Osteocyte (in vitro differentiated cells): ENCODE results near the gene ZNF846. TPM values are rescaled to one million over a fixed set of nuclear protein-coding genes. Genes with fewer than 3 reads are reported as not detected.
"Not testable (repeated sequence)": the region's sequence is repeated elsewhere in the genome, so short reads cannot be mapped to it uniquely, and the experiment has no call there.

ENCODE experiments used
- DNase-seq: peaks from one replicate; pipeline ENCODE4 v3.0.0; 2021; ENCODE audit warnings: mixed read lengths; ENCODE audit not compliant: unreplicated experiment; ENCODE audit errors: extremely low spot score
- H3K27ac Mint-ChIP-seq: one replicate; pipeline ENCODE4 v1.8.0; 2021; ENCODE audit warnings: mild to moderate bottlenecking, mixed read lengths; ENCODE audit not compliant: unreplicated experiment
- H3K27me3 Mint-ChIP-seq: one replicate; pipeline ENCODE4 v1.8.0; 2021; ENCODE audit warnings: mixed read lengths; ENCODE audit not compliant: unreplicated experiment
- H3K36me3 Mint-ChIP-seq: one replicate; pipeline ENCODE4 v1.8.0; 2021; ENCODE audit warnings: mixed read lengths; ENCODE audit not compliant: unreplicated experiment
- H3K4me1 Mint-ChIP-seq: one replicate; pipeline ENCODE4 v1.8.0; 2021; ENCODE audit warnings: mixed read lengths; ENCODE audit not compliant: unreplicated experiment
- H3K4me3 Mint-ChIP-seq: one replicate; pipeline ENCODE4 v1.8.0; 2021; ENCODE audit warnings: mild to moderate bottlenecking, moderate library complexity, mixed read lengths; ENCODE audit not compliant: unreplicated experiment
- H3K9me3 Mint-ChIP-seq: one replicate; pipeline ENCODE4 v1.8.0; 2021; ENCODE audit warnings: mixed read lengths; ENCODE audit not compliant: unreplicated experiment
- CTCF ChIP-seq: fragments of 200-600 bp; sonication (generic); IDR thresholded peaks from 2 replicates; pipeline ENCODE4 v1.5.0; 2021; ENCODE audit warnings: antibody characterized with exemption, mild to moderate bottlenecking, moderate library complexity
- total RNA-seq: library from RNA; stranded (reverse); gene quantifications from 2 replicates; pipeline ENCODE4 v1.2.1, GENCODE V29; 2021

ZNF846 gene
- total RNA-seq, 1 donor from 2014 or later: 15.3 TPM

GRCh38 chr19:9786819-9787218, 18.3 kb upstream of the ZNF846 start:
- Mint-ChIP-seq H3K4me3 (peak overlapping the region; percentile 62), H3K36me3 (peaks cover 3% of the 10 kb centered on the region), H3K4me1 (peaks cover 24% of the 10 kb centered on the region), H3K9me3 (no peaks in the 10 kb centered on the region), H3K27me3 (no peaks in the 10 kb centered on the region), H3K27ac (peak overlapping the region; percentile 60)
- no peak for TF ChIP-seq CTCF
- no peak for DNase-seq

GRCh38 chr19:9786342-9786741, 17.8 kb upstream of the ZNF846 start:
- H3K27ac Mint-ChIP-seq: peak overlapping the region; percentile 99
- no peak for DNase-seq
- no peaks in the 10 kb centered on the region for H3K9me3 Mint-ChIP-seq
- TF ChIP-seq CTCF: no peak
- peak overlapping the region; percentile 95 for H3K4me3 Mint-ChIP-seq
- peaks cover 3% of the 10 kb centered on the region for H3K36me3 Mint-ChIP-seq
- peaks cover 22% of the 10 kb centered on the region for H3K4me1 Mint-ChIP-seq
- no peaks in the 10 kb centered on the region for H3K27me3 Mint-ChIP-seq

GRCh38 chr19:9785367-9786331, 17.1 kb upstream of the ZNF846 start:
- peak; percentile 99 for DNase-seq
- Mint-ChIP-seq H3K27ac (peak overlapping the region; percentile 99), H3K36me3 (peaks cover 3% of the 10 kb centered on the region), H3K9me3 (no peaks in the 10 kb centered on the region), H3K27me3 (no peaks in the 10 kb centered on the region), H3K4me1 (peaks cover 20% of the 10 kb centered on the region), H3K4me3 (peak overlapping the region; percentile 95)
- no peak for TF ChIP-seq CTCF

- DNase-seq, H3K9me3 Mint-ChIP-seq, H3K27me3 Mint-ChIP-seq, H3K36me3 Mint-ChIP-seq: not testable (repeated sequence)
- H3K4me1 Mint-ChIP-seq: peaks cover 17% of the 10 kb centered on the region
- H3K27ac Mint-ChIP-seq: peak overlapping the region; percentile 99
- peak overlapping the region; percentile 95 for H3K4me3 Mint-ChIP-seq
Measured at GRCh38 chr19:9784163-9784496, 15.6 kb upstream of the ZNF846 start.

- Mint-ChIP-seq H3K27me3 (no peaks in the 10 kb centered on the region), H3K4me3 (no peak overlapping the region), H3K36me3 (peaks cover 7% of the 10 kb centered on the region), H3K9me3 (peaks cover 6% of the 10 kb centered on the region), H3K27ac (no peak overlapping the region), H3K4me1 (peaks cover 16% of the 10 kb centered on the region)
- TF ChIP-seq CTCF: no peak
- no peak for DNase-seq
Measured at GRCh38 chr19:9782338-9782737, 13.8 kb upstream of the ZNF846 start.
